ENCODE measurements around the gene HELQ. TPM values are rescaled to one million over a fixed set of nuclear protein-coding genes. Genes with fewer than 3 reads are reported as not detected.

Gene HELQ
- total and polyA plus RNA-seq, 2 experiments from 2014 or later = 8.0 to 12.4 TPM

- Histone ChIP-seq H3K9me3 (ENCODE audit: low read depth) (no peaks in the 10 kb centered on the region), H3K4me2 (no peak overlapping the region), H3K79me2 (no peaks in the 10 kb centered on the region), H3K4me3 (no peak overlapping the region), H3K27ac (peak overlapping the region; percentile 80), H4K20me1 (ENCODE audit: insufficient read depth, poor library complexity, severe bottlenecking) (no peaks in the 10 kb centered on the region), H3K4me1 (ENCODE audit: insufficient read depth) (peaks cover 8% of the 10 kb centered on the region), H3K27me3 (no peaks in the 10 kb centered on the region), H2AFZ (peak overlapping the region; percentile 41), H3K9me2 (replicated peaks; ENCODE audit: insufficient read depth) (no peaks in the 10 kb centered on the region), H3K36me3 (replicated peaks; ENCODE audit: insufficient read depth, low read depth) (no peaks in the 10 kb centered on the region)
- 62% methylated on average over 4 of the region's 4 CpGs for WGBS (ENCODE audit: low lambda C conversion rate, missing lambda C conversion rate)
- peak; percentile 11 for DNase-seq (ENCODE audit: low spot score)
- TF ChIP-seq EZH2phosphoT487 (IDR thresholded peaks at IDR 0.05; ENCODE audit: low read depth, severe bottlenecking, unreplicated experiment) (no peak), EZH2 (IDR thresholded peaks at IDR 0.05; ENCODE audit: borderline replicate concordance) (no peak), CTCF (IDR thresholded peaks at IDR 0.05; ENCODE audit: poor library complexity) (peak; percentile 30)
Observed at GRCh38 chr4:83369831-83370639, 85.6 kb downstream of the HELQ start.

- Histone ChIP-seq H3K4me1 (ENCODE audit: insufficient read depth) (peaks cover 4% of the 10 kb centered on the region), H2AFZ (no peak overlapping the region), H3K4me3 (no peak overlapping the region), H3K9me3 (ENCODE audit: low read depth) (no peaks in the 10 kb centered on the region), H3K4me2 (no peak overlapping the region), H3K27ac (no peak overlapping the region), H3K79me2 (no peaks in the 10 kb centered on the region), H3K27me3 (no peaks in the 10 kb centered on the region), H3K9me2 (replicated peaks; ENCODE audit: insufficient read depth) (no peaks in the 10 kb centered on the region), H3K36me3 (replicated peaks; ENCODE audit: insufficient read depth, low read depth) (no peaks in the 10 kb centered on the region), H4K20me1 (ENCODE audit: insufficient read depth, poor library complexity, severe bottlenecking) (no peaks in the 10 kb centered on the region)
- TF ChIP-seq EZH2 (IDR thresholded peaks at IDR 0.05; ENCODE audit: borderline replicate concordance) (no peak), EZH2phosphoT487 (IDR thresholded peaks at IDR 0.05; ENCODE audit: low read depth, severe bottlenecking, unreplicated experiment) (no peak), CTCF (IDR thresholded peaks at IDR 0.05; ENCODE audit: poor library complexity) (no peak)
- WGBS (ENCODE audit: low lambda C conversion rate, missing lambda C conversion rate) = 95% methylated on average over 3 of the region's 3 CpGs
- DNase-seq (ENCODE audit: low spot score) = no peak
Observed at GRCh38 chr4:83364312-83364711, 91.3 kb downstream of the HELQ start.

GRCh38 chr4:83362492-83363329 is 92.9 kb downstream of the HELQ start:
- H3K27me3 ChIP-seq = no peaks in the 10 kb centered on the region
- peak; percentile 51 for DNase-seq (ENCODE audit: low spot score)
- no peaks in the 10 kb centered on the region for H4K20me1 ChIP-seq (ENCODE audit: insufficient read depth, poor library complexity, severe bottlenecking)
- H3K79me2 ChIP-seq = no peaks in the 10 kb centered on the region
- peaks cover 8% of the 10 kb centered on the region for H3K4me1 ChIP-seq (ENCODE audit: insufficient read depth)
- H2AFZ ChIP-seq = no peak overlapping the region
- H3K4me2 ChIP-seq = peak overlapping the region; percentile 56
- no peaks in the 10 kb centered on the region for H3K9me2 ChIP-seq (replicated peaks; ENCODE audit: insufficient read depth)
- 66% methylated on average over 9 of the region's 9 CpGs for WGBS (ENCODE audit: low lambda C conversion rate, missing lambda C conversion rate)
- TF ChIP-seq CTCF (IDR thresholded peaks at IDR 0.05; ENCODE audit: poor library complexity) (peak; percentile 50), EZH2 (IDR thresholded peaks at IDR 0.05; ENCODE audit: borderline replicate concordance) (no peak), EZH2phosphoT487 (IDR thresholded peaks at IDR 0.05; ENCODE audit: low read depth, severe bottlenecking, unreplicated experiment) (peak; percentile 83)
- no peaks in the 10 kb centered on the region for H3K36me3 ChIP-seq (replicated peaks; ENCODE audit: insufficient read depth, low read depth)
- no peak overlapping the region for H3K4me3 ChIP-seq
- peak overlapping the region; percentile 53 for H3K27ac ChIP-seq
- H3K9me3 ChIP-seq (ENCODE audit: low read depth) = no peaks in the 10 kb centered on the region
